GM23338 (cell line): ENCODE measurements around the gene KCNQ5.

Experiments
- CTCF ChIP-seq, 2 experiments: fragments of 200-600 bp in 1 of 2; sonication (generic) in 1 of 2; conservative IDR thresholded peaks; 2 replicates each; pipeline versions ENCODE4 v1.5.1 to v1.6.1; 2016 to 2017; ENCODE audit warnings: antibody characterized with exemption in 2 of 2, low read depth in 2 of 2, mild to moderate bottlenecking in 2 of 2, moderate library complexity in 1 of 2
- EZH2phosphoT487 ChIP-seq: fragments of 200-600 bp; sonication (generic); IDR thresholded peaks from one replicate; pipeline ENCODE4 v1.8.1; 2018; ENCODE audit warnings: antibody characterized with exemption; ENCODE audit not compliant: unreplicated experiment
- JUNB ChIP-seq: IDR thresholded peaks from one replicate; pipeline ENCODE4 v1.6.1; 2016; ENCODE audit warnings: antibody characterized with exemption; ENCODE audit not compliant: unreplicated experiment

DNA sequence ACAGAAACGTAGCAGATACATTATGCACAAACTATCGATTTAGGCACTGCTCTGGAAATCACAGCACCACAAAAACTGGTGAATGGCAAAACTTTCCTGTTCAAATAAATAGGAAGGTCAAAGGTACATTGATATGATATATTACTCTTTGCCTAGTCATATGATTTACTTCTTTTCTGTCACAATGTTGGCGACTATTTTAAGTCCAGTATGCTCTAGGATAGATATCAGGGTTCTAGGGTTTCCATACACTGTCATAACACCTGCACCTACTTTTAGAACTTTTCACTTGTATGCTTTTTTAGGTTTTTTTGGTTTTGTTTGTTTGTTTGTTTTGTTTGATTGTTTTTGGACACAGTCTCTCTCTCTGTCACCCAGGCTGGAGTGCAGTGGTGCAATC lies 578.4 kb downstream of the KCNQ5 start:
- TF ChIP-seq CTCF (conservative IDR thresholded peaks at IDR 0.05; ENCODE audit: low read depth in 2 of 2) (no peak), EZH2phosphoT487 (no peak), JUNB (no peak)
